Measurements from ENCODE around the gene TNFSF9.

- TF ChIP-seq HDAC2 (IDR thresholded peaks at IDR 0.05) (no peak), FOSL2 (IDR thresholded peaks at IDR 0.05) (no peak), FOSL2 (CRISPR knock-in tag; IDR thresholded peaks at IDR 0.05) (no peak), REST (IDR thresholded peaks at IDR 0.05) (no peak), RCOR1 (IDR thresholded peaks at IDR 0.05; ENCODE audit: low read depth, low read length) (no peak), HMGXB4 (CRISPR knock-in tag; IDR thresholded peaks at IDR 0.05; ENCODE audit: borderline replicate concordance) (no peak), CTCF (IDR thresholded peaks at IDR 0.05) (no peak), CBX8 (IDR thresholded peaks at IDR 0.05) (no peak), NR3C1 (IDR thresholded peaks at IDR 0.05) (no peak), POLR2A (IDR thresholded peaks at IDR 0.05; ENCODE audit: low read length) (no peak), EP300 (IDR thresholded peaks at IDR 0.05) (no peak)
Measured at GRCh38 chr19:6483235-6483634, 47.6 kb upstream of the TNFSF9 start.
